HFF-Myc (cell line): ENCODE measurements around the gene CNOT3.

ENCODE experiments used
- DNase-seq: peaks from one replicate; pipeline ENCODE4 v3.0.0-alpha.2; 2011; ENCODE audit warnings: low read depth; ENCODE audit errors: extremely low read depth
- H3K4me3 ChIP-seq: replicated peaks from 2 replicates; pipeline ENCODE4 v1.5.1; 2011; ENCODE audit warnings: low read depth, mild to moderate bottlenecking, control low read depth, low read length
- CTCF ChIP-seq: IDR thresholded peaks from 2 replicates; pipeline ENCODE4 v1.5.1; 2012; ENCODE audit warnings: mild to moderate bottlenecking, low read depth, low read length, control low read depth; ENCODE audit errors: missing control alignments

CNOT3 gene

GRCh38 chr19:54156953-54157352, 19.4 kb downstream of the CNOT3 start:
- no peak for DNase-seq
- TF ChIP-seq CTCF = no peak
- no peak overlapping the region for H3K4me3 ChIP-seq

- no peak for TF ChIP-seq CTCF
- no peak for DNase-seq
- H3K4me3 ChIP-seq = peak overlapping the region; percentile 74
Observed at GRCh38 chr19:54158812-54159351, 21.3 kb downstream of the CNOT3 start.

- peak; percentile 99 for DNase-seq
- peak; percentile 39 for TF ChIP-seq CTCF
Observed at GRCh38 chr19:54159352-54160181, 22.0 kb downstream of the CNOT3 start, which contains the start of gene LENG1. Gene LENG1 (minus strand): TSS chr19:54159721. CDS start chr19:54159695, 26 bp downstream.

GRCh38 chr19:54160182-54160811, 22.7 kb downstream of the CNOT3 start:
- TF ChIP-seq CTCF = no peak
- DNase-seq = no peak

More at GRCh38 chr19:54159352-54160181, 22.0 kb downstream of the CNOT3 start, which contains the start of gene LENG1:
- peak within 1 kb of the TSS; percentile 74 for H3K4me3 ChIP-seq

GRCh38 chr19:54160854-54161253, 23.3 kb downstream of the CNOT3 start:
- peak overlapping the region; percentile 74 for H3K4me3 ChIP-seq
- TF ChIP-seq CTCF = no peak
- no peak for DNase-seq

More at GRCh38 chr19:54160182-54160811, 22.7 kb downstream of the CNOT3 start:
- peak overlapping the region; percentile 74 for H3K4me3 ChIP-seq

GRCh38 chr19:54162241-54162805, 24.8 kb downstream of the CNOT3 start:
- H3K4me3 ChIP-seq = peak overlapping the region; percentile 29
- DNase-seq = no peak
- no peak for TF ChIP-seq CTCF
